Transverse colon (tissue), 4 donors: Measurements from ENCODE around the gene FNBP1. TPM values are rescaled to one million over a fixed set of nuclear protein-coding genes. Genes with fewer than 3 reads are reported as not detected.
"Not testable (repeated sequence)": the region's sequence is repeated elsewhere in the genome, so short reads cannot be mapped to it uniquely, and the experiment has no call there.

Source experiments
- DNase-seq: peaks from one replicate; pipeline ENCODE4 v3.0.0-alpha.2; 2019
- H3K27ac ChIP-seq, 4 donors: fragments of 200-600 bp; sonication (generic); 2 replicates each; pipeline ENCODE4 v1.5.1; 2016 to 2018; ENCODE audit warnings: inconsistent platforms in 4 of 4
- H3K27me3 ChIP-seq: fragments of 200-600 bp; sonication (generic); 2 replicates; pipeline ENCODE4 v1.5.1; 2017; ENCODE audit warnings: inconsistent platforms
- H3K36me3 ChIP-seq, 4 donors: fragments of 200-600 bp; sonication (generic); 2 replicates each; pipeline ENCODE4 v1.5.1; 2017 to 2019; ENCODE audit warnings: inconsistent platforms in 4 of 4
- H3K4me1 ChIP-seq, 4 donors: fragments of 200-600 bp; sonication (generic); 2 replicates each; pipeline ENCODE4 v1.5.1; 2017 to 2020; ENCODE audit warnings: inconsistent platforms in 4 of 4
- H3K4me3 ChIP-seq, 4 donors: fragments of 200-600 bp; sonication (generic); 1 replicate in 1 of 4; 2 replicates in 3 of 4; pipeline versions ENCODE4 v1.5.1 to v1.6.1; 2017 to 2019; ENCODE audit warnings: inconsistent platforms in 4 of 4
- H3K9me3 ChIP-seq, 2 donors: fragments of 200-600 bp; sonication (generic); 2 replicates each; pipeline ENCODE4 v1.5.1; 2017 to 2019; ENCODE audit warnings: inconsistent platforms in 2 of 2
- EP300 ChIP-seq: sonication (generic); formaldehyde crosslinking; IDR thresholded peaks from one replicate; pipeline ENCODE4 v1.6.1; 2017; ENCODE audit warnings: antibody characterized with exemption, low read depth
- POLR2A ChIP-seq: fragments of 450-650 bp; IDR thresholded peaks from one replicate; pipeline ENCODE4 v1.6.1; 2016; ENCODE audit warnings: antibody characterized with exemption, mild to moderate bottlenecking, moderate library complexity
- POLR2AphosphoS5 ChIP-seq, 3 donors: sonication (generic); formaldehyde crosslinking; IDR thresholded peaks; one replicate each; pipeline ENCODE4 v1.6.1; 2016; ENCODE audit warnings: antibody characterized with exemption in 3 of 3
- WGBS, 2 donors: methylation state at CpG; one replicate each; pipeline ENCODE4 v1.1.5; 2018; ENCODE audit warnings: low coverage in 1 of 2; 5-methylcytosine and 5-hydroxymethylcytosine counted together
- in situ Hi-C, 4 donors: fragments of 200-750 bp; cut with MboI; loops; one replicate each; pipeline versions ENCODE4 v1.15.0 to v1.15.1; 2017; ENCODE audit warnings: low sequenced_read_pairs in 3 of 4, low pct_ligation_motif_present in 1 of 4, low pct_unique_long_range_greater_than_20kb in 1 of 4
- intact Hi-C: fragments of 100-400 bp; cut with DNase I; formaldehyde crosslinking; loops from one replicate; pipeline ENCODE4 v1.15.1; 2023; ENCODE audit warnings: low total_unique reads
- total RNA-seq, 4 donors: library from RNA; depleted of rRNA; stranded (reverse); fragments of >200 nt; gene quantifications; one replicate each; pipeline ENCODE4 v1.1.0, GENCODE V29; 2016
- TF ChIP-seq, protein P1 (sequence below), 5 experiments: fragments of 200-600 bp in 3 of 5; fragments of 450-650 bp in 2 of 5; sonication (generic) in 3 of 5; IDR thresholded peaks; 1 replicate in 2 of 5; 2 replicates in 3 of 5; pipeline ENCODE4 v1.5.1; 2016 to 2017; ENCODE audit warnings: antibody characterized with exemption in 5 of 5, inconsistent platforms in 3 of 5, mild to moderate bottlenecking in 2 of 5, moderate library complexity in 1 of 5

FNBP1 gene
- total RNA-seq, 4 donors from 2014 or later = 38.5 to 114 (median 62.9) TPM

DNA sequence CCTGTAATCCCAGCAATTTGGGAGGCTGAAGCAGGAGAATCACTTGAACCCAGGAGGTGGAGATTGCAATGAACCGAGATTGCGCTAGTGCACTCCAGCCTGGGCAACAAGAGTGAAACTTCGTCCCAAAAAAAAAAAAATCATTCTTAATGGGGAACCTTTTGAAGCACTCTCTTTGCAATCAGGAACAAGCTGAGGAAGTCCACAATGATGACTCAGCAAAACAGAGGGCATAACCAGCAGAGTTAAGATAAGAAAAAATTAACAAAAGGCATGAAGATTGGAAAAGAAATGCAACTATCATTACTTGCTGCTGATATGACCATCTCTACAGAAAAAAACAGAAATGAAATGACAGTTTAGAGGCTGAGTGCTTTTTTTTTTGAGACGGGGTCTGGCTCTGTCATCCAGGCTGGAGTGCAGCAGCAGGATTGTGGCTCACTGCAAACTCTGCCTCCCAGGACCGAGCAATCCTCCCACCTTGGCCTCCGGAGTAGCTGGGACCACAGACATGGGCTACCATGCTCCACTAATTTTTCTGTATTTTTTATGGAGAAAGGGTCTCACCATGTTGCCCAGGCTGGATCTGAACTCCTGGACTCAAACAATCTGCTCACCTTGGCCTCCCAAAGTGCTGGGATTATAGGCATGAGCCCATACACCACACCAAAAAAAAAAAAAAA lies 88.0 kb downstream of the FNBP1 start:
- Histone ChIP-seq H3K36me3 (peaks cover 0 to 17% (median 7%) of the 10 kb centered on the region in 4 donors), H3K4me3 (no peak overlapping the region), H3K27me3 (no peaks in the 10 kb centered on the region), H3K9me3 (no peaks in the 10 kb centered on the region), H3K27ac (peak overlapping the region; percentile 41 to 60 (median 56)), H3K4me1 (peaks cover 0 to 30% (median 2%) of the 10 kb centered on the region in 4 donors)
- DNase-seq = no peak
- TF ChIP-seq, protein P1, sequence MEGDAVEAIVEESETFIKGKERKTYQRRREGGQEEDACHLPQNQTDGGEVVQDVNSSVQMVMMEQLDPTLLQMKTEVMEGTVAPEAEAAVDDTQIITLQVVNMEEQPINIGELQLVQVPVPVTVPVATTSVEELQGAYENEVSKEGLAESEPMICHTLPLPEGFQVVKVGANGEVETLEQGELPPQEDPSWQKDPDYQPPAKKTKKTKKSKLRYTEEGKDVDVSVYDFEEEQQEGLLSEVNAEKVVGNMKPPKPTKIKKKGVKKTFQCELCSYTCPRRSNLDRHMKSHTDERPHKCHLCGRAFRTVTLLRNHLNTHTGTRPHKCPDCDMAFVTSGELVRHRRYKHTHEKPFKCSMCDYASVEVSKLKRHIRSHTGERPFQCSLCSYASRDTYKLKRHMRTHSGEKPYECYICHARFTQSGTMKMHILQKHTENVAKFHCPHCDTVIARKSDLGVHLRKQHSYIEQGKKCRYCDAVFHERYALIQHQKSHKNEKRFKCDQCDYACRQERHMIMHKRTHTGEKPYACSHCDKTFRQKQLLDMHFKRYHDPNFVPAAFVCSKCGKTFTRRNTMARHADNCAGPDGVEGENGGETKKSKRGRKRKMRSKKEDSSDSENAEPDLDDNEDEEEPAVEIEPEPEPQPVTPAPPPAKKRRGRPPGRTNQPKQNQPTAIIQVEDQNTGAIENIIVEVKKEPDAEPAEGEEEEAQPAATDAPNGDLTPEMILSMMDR (IDR thresholded peaks at IDR 0.05) = no peak
- TF ChIP-seq POLR2AphosphoS5 (IDR thresholded peaks at IDR 0.05) = no peak
- no peak for TF ChIP-seq POLR2A
- TF ChIP-seq EP300 = no peak
- intact Hi-C loops = loop anchor here (5.0 kb wide), 1 partner anchor 217 kb away; the partner anchor contains the start of gene NCS1
- in situ Hi-C loops = no loop called here
- 77 to 100% methylated on average over 2 to 6 of the region's 6 CpGs for WGBS, 2 donors

DNA sequence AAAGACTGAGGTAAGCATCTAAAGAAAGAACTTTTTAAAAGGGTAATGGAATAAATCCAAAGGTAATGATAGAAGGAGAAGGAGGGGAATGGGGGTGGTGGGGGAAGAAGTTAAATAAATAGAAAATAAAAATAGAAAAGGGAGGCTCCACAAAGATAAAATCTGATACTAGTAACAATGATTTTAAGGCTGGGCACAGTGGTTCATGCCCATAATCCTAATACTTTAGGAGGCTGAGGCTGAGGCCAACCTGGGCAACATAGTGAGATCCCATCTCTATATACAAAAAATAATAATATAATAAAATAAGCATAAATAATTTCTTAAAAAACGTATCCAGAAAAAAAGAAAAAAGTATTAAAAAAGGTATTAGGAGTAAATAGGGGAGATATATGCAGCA lies 89.3 kb downstream of the FNBP1 start:
- in situ Hi-C loops = no loop called here
- intact Hi-C loops = loop anchor here (5.0 kb wide), 1 partner anchor 219 kb away; the partner anchor contains the start of gene NCS1
- Histone ChIP-seq H3K27me3 (no peaks in the 10 kb centered on the region), H3K36me3 (peaks cover 0 to 17% (median 7%) of the 10 kb centered on the region in 4 donors), H3K4me1 (peaks cover 3 to 42% (median 4%) of the 10 kb centered on the region in 4 donors), H3K27ac (peak overlapping the region in 1 of 4 donors; percentile 60), H3K9me3 (no peaks in the 10 kb centered on the region), H3K4me3 (no peak overlapping the region)
- TF ChIP-seq, protein P1 (IDR thresholded peaks at IDR 0.05) = no peak
- TF ChIP-seq POLR2AphosphoS5 (IDR thresholded peaks at IDR 0.05) (no peak), EP300 (no peak), POLR2A (no peak)
- DNase-seq = no peak
- 75 to 88% methylated on average over 1 of the region's 1 CpG for WGBS, 2 donors

DNA sequence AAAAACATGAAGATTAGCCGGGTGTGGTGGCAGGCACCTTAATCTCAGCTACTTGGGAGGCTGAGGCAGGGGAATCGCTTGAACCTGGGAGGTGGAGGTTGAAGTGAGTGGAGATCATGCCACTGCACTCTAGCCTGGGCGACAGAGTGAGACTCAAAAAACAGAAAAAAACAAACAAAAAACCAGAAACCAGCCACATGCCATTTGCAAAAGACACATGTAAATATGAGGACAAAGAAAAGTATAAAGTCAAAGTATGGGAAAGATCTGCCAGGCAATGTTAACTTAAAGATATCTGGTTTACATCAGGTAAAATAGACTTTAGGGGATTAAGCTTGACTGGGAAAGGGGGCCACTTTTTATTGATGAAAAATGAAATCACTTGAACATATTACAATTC lies 90.7 kb downstream of the FNBP1 start:
- intact Hi-C loops (loop anchor here (5.0 kb wide), 1 partner anchor 220 kb away; the partner anchor contains the start of gene NCS1), in situ Hi-C loops (no loop called here)
- H3K9me3 ChIP-seq = no peaks in the 10 kb centered on the region
- no peak for DNase-seq
- H3K27me3 ChIP-seq = no peaks in the 10 kb centered on the region
- no peak overlapping the region for H3K4me3 ChIP-seq
- H3K27ac ChIP-seq = no peak overlapping the region
- 96 to 100% methylated on average over 3 of the region's 3 CpGs for WGBS, 2 donors
- no peak for TF ChIP-seq POLR2A
- TF ChIP-seq POLR2AphosphoS5 (IDR thresholded peaks at IDR 0.05) = no peak
- no peak for TF ChIP-seq EP300
- TF ChIP-seq, protein P1 (IDR thresholded peaks at IDR 0.05) = no peak
- peaks cover 0 to 16% (median 5%) of the 10 kb centered on the region in 4 donors for H3K36me3 ChIP-seq
- peaks cover 3 to 43% (median 4%) of the 10 kb centered on the region in 4 donors for H3K4me1 ChIP-seq

DNA sequence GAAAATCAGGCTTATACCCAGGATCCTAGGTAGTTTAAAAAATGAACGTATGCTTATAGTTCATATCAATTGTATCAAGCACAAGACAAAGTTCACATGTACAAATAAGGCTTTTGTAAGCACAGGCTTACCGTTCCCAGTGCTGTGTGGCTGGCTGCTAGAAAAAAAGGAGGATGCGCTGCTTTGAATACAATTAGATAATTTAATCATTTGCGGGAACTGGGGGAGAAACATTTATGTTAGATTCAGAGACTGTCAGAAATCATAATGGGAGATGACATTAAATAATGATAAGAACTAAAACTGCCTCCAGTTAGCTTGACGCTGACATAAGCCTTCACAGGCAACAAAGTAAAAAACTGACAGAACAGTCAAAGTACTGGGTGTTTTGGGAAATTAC lies 93.2 kb downstream of the FNBP1 start:
- H3K9me3 ChIP-seq = no peaks in the 10 kb centered on the region
- intact Hi-C loops (loop anchor here (5.0 kb wide), 2 partner anchors 92 to 222 kb away; partner anchors contain the start of genes FNBP1 and NCS1), in situ Hi-C loops (no loop called here)
- H3K4me1 ChIP-seq = peaks cover 4 to 47% (median 6%) of the 10 kb centered on the region in 4 donors
- WGBS, 2 donors = 64 to 78% methylated on average over 5 of the region's 5 CpGs
- H3K27ac ChIP-seq = peak overlapping the region; percentile 50 to 84 (median 76)
- H3K27me3 ChIP-seq = no peaks in the 10 kb centered on the region
- DNase-seq = no peak
- no peak for TF ChIP-seq EP300
- no peak for TF ChIP-seq POLR2A
- TF ChIP-seq POLR2AphosphoS5 (IDR thresholded peaks at IDR 0.05) = no peak
- H3K4me3 ChIP-seq = no peak overlapping the region
- H3K36me3 ChIP-seq = peaks cover 0 to 7% (median 0%) of the 10 kb centered on the region in 4 donors

DNA sequence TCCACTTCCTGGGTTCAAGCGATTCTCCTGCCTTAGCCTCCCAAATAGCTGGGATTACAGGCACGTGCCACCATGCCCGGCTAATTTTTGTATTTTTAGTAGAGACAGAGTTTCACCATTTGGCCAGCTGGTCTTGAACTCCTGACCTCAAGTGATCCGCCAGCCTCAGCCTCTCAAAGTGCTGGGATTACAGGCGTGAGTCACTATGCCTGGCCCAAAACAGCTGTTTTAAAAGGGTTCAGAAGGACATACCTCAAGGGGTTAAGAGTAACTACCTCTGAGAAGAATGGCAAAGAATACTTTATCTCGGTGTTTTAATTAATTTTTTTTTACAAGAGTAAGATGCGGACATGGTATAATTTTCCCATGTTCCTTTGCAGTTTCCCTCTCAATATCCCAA lies 94.4 kb downstream of the FNBP1 start:
- DNase-seq, H3K4me3 ChIP-seq, H3K36me3 ChIP-seq, H3K9me3 ChIP-seq, H3K27me3 ChIP-seq, in situ Hi-C loops: not testable (repeated sequence)
- 76 to 85% methylated on average over 3 to 7 of the region's 7 CpGs for WGBS, 2 donors
- intact Hi-C loops = loop anchor here (5.0 kb wide), 1 partner anchor 94 kb away; the partner anchor contains the start of gene FNBP1
- peak overlapping the region; percentile 50 to 84 (median 76) for H3K27ac ChIP-seq
- peaks cover 4 to 46% (median 9%) of the 10 kb centered on the region in 4 donors for H3K4me1 ChIP-seq
